SKM-1 treated with dmso at 0.1 percent for 144 hours (cell line): ENCODE measurements around the gene GRIN1.
"Not testable (repeated sequence)": the region's sequence is repeated elsewhere in the genome, so short reads cannot be mapped to it uniquely, and the experiment has no call there.

Experiments
- DNase-seq: peaks from one replicate; lab custom pipeline; 2025; ENCODE audit not compliant: unreplicated experiment; lab: John Stamatoyannopoulos, UW

GRIN1 gene

DNA sequence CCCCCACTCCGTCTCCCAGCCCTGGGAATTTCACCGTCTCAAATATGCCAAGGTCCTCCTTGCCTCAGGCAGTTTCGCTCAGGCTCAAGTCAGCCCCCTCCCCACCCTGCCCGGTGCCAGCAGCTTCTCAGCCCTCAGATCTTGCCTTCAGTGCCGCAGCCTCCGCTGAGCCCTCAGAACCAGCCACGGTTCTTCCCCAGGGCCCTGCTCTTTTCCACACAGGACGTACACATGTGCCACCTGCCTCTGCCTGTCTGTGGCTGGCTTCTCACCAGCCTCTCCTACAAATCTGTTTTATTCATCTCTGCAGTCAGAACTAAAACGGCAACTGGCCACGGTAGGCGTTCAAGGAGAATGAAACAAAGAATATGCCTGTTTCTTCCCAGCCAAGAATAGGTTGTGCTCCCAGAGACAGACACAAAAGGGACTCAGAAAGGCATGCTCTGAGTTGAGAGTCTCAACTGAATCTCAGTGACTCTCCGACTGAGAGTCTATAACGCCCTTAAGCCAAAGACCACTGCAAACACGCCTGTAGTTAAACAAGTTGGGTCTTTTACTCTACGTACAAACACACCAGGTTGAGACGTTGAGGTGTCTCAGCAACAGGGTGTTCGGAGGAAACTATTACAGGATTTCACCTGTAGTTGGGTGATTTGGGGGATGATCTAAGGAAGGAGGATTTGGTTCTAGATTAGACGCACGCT, 10.6 kb upstream of the GRIN1 start:
- DNase-seq: no peak

DNA sequence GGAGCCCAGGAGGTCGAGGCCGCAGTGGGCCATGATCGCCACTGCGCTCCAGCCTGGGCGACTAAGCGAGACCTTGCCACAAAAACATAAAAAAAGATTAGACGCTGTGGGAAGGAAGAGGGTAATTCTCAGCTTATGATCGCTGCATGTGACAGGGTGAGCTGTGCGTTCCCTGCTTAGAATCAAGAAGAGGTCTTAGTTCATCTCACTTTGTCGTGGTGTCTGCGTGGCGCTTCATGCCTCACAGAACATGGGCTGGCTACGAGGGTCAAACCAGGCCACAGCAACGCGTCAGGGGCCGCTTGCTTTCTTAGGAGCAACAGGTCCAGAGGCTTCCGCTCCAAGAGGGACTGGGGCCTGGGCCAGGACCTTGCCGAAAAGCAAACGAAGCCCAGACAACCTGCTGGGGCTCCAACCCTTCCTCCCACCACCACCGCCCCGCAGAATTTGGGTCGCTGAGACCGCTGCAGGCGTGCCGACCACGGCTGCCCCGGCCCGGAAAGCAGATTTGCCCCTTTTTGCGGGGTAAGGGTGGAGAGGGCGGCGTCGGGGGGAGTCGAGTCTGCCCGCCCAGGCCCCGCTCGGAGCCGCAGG, 10.0 kb upstream of the GRIN1 start:
- DNase-seq: no peak

DNA sequence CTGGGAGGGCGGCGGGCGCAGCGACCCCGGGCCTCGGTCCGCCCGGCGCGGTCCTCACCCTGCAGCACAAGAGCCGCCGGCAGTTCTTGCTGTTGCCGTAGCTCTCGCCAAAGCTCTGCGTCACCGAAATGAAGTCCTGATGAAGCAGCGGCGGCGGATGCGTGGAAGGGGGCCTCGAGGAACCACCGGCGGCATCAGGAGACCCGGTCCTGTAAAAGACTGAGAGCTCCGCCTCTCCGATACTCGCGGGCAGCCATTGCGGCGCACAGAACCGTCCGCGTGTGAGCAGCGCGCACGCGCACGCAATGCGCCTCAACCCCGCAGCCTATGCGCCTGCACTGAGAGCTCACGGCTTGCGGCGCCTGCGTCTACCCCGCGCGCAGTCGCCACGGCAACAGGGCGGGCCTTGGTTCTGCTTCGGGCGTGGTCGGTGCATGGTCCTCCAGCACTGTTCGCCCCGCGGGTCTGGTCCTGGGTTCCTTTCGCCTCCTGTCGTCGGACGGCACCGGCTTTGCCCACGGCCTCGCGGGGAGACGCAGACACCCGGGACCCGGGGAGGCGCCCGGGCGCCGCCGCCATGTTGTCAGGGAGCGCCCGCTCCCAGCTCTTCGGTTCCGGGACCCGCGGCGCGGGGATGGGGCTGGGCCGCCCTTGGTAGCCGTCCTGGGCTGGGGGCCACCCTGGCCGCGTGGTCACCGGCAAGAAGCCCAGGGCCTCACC, 9.3 kb upstream of the GRIN1 start:
- peak; percentile 93 for DNase-seq

DNA sequence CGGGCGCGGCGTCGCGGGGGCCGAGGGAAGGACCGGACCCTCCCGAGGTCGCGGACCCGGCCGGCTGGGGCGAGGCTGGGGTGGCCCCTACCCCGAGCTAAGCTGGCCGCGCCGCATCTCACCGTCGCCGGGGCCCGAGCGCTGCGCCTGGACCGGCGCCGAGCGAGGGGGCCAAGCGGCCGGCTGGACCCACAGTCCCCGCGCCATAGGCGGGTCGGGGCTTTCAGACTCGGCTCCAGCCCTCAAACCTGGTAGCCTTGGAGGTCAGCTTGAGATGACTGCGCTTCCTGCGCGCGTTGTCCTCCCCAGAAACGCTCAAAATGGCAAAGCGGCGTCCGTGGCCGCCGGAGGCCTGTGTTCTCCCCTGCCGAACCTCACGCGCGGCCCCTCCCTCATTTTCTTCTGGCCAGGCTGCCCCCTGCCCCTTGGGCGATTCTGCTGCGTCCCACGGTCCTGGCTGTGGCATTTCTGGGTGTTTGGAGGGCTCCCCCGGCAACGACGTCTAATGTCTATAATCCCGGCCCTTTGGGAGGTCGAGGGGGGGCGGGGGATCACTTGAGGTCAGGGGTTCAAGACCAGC, 8.7 kb upstream of the GRIN1 start:
- no peak for DNase-seq

DNA sequence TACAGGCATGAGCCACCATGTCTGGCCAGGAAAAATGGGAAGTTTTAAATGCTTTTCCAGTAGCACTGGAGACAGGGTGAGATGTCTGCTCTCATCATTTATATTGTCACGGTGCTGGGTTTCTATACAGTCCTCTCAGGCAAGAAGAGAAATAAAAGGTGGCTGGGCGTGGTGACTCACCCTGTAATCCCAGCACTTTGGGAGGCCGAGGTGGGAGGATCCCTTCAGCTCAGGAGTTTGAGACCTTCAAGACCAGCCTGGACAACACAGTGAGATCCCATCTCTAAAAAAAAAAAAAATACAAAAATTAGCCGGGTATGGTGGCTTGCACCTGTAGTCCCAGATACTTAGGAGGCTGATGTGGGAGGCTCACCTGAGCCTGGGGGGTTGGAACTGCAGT, 4.8 kb upstream of the GRIN1 start:
- DNase-seq: no peak

DNA sequence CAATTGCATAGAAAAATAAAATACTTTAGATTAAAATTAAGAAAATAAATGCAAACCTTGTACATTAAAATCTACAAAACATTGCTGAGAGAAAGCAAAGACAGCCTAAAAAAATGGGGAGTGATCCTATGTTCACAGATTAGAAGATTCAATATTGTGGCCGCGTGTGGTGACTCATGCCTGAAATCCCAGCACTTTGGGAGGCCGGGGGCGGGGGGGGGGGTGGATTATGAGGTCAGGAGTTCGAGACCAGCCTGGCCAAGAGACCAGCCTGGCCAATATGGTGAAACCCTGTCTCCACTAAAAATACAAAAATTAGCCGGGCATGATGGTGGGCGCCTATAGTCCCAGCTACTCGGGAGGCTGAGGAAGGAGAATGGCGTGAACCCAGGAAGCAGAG, 3.8 kb upstream of the GRIN1 start:
- DNase-seq: not testable (repeated sequence)

DNA sequence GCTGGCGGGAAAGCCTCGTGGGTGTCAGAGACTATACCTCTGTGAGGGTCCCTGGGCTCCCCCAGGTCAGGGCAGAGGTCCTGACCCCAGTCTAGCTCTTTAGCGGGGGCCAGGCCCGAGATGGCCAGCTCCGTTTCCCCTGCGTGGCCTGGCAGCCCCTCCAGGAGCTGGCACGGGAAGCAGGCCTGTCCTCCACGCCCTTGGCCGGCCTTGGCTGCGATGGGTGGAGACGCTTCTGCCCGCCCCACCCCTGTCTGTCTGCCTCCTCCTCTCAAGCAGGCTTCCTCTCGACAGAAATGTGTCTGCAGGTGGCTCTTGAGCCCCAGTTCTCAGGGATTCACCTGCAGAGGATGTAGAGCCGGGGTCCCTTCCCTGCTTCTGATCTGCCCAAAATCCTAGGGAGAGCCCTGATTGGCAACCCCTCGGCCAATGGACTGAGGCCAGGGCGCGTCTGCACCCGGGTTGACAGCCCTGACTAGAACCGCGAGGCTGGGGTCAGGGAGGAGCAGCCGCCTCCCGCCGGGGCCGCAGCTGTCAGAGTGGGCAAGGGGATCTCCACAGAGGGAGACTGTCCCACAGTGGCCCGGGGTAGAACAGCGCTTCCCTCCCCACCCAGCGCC, 2.6 kb upstream of the GRIN1 start:
- DNase-seq: no peak

DNA sequence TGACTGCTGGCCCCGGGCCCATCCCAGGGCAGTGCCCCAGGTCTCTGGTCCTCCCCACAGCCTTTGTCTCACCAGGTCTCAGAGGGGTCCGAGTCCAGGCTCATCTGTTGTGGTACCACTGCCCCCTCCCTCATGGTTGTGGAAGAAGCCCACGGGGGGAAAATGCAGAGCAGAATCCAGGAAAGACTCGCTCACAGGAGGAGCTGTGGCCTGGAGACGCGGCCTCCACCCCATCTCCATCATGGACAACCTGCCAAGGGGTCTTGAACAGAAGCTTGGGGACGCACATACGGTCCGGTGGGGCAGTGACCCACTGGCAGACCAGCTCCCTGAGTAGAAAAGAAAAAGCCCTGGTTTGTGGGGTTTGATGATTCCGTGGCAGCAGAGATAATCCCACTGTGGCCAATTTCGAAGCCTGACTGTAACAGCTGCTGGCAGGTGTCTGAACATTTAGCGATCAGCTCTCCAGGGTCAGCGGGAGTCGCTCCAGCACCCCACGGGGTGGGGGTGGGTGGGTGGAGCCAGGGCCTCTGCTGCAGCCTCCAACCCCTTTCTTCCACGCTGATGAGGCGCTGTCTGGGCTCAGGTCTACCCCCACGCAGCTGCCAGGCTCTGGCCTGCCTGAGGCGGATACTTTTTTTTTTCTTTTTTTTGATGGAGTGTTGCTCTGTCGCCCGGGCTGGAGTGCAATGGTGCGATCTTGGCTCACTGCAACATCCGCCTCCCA, 1.9 kb upstream of the GRIN1 start:
- DNase-seq: no peak

DNA sequence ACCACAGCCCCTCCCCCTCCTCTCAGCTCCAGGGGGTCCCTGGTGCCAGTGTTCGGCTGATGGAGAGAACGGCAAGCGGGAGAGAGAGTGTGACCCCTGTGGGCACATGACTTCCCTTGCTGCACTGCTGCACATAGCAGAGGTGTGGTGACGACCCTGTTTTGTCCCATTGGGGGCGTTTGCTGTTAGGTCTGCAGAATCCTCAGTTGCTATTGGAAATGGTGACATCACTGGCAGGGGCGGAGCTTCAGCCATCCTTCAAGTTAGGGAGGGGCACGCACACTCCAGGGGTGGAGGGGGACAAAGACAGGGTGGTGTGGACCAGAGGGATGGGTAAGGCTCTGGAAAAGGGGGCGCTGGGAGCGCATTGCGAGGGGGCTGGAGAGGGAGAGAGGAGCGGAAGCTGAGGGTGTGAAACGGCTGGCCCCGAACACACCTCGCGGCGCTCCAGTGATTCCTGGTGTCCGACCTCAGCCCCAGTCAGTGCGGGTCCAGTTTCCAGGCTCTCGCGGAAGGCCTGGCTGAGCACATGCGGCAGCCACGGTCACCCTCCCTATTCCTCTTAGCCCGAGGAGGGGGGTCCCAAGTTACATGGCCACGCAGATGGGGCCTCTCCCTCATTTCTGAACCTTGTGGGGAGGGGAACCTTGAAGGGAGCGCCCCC, 764 bp upstream of the GRIN1 start:
- DNase-seq: no peak

DNA sequence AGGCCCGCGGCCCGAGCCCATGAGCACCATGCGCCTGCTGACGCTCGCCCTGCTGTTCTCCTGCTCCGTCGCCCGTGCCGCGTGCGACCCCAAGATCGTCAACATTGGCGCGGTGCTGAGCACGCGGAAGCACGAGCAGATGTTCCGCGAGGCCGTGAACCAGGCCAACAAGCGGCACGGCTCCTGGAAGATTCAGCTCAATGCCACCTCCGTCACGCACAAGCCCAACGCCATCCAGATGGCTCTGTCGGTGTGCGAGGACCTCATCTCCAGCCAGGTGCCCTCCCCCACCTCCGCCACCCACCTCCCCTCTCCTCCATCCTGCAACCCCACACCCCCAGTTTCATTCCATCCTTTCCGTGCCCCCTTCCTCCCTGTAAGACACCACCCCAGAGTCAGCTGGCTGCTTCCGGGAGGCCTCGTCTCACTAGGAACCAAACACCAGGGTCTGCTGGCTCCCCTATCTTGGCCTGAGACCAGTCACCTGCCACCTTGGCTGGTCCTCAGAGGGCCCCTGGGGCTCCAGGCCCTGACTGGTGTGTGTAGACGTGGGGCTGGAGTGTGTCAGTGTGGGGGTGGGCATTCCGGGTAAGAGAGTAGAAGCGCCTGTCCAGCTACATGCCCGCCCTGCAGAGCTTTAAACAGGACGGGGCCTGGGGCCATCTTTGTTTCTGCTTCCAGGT, 655 bp downstream of the GRIN1 start:
- DNase-seq: no peak

DNA sequence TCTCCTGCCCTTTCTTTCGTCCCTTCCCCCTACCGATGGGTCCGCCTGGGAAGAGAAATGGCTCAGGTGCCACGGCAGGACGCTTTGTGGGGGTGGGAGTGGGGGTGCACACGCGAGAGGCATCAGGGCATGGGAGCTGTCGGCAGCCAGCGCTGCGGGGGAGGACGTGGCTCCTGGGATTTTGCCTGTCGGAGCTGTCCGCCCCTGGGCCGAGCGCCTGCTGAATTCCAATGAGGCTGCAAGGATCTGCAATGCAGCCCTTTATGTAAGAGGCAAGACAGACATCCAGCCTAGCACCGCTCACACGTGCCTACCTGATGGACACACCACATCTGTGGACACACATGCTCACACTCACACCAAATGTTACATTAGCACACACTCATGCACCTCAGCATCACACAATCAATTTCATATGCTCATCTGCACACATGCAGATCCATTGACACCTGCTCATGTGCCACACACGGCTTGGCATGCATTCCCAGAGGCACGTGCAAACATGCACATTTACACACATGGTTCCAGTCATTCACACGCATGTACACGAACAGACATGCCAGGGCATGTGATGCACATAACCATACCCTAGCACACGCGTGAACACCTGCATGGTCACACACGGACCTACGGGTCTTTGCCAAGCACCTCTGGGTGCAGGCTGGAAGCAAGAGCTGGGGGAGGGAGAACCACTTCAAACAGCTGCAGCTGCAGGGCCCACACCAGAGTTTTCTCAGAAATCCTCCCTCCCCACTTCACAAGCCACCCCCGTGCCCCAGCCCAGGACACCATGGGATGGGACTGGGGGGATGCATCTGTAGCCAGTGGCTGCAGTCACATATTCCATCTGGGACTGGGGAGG, 1.4 kb downstream of the GRIN1 start:
- no peak for DNase-seq

DNA sequence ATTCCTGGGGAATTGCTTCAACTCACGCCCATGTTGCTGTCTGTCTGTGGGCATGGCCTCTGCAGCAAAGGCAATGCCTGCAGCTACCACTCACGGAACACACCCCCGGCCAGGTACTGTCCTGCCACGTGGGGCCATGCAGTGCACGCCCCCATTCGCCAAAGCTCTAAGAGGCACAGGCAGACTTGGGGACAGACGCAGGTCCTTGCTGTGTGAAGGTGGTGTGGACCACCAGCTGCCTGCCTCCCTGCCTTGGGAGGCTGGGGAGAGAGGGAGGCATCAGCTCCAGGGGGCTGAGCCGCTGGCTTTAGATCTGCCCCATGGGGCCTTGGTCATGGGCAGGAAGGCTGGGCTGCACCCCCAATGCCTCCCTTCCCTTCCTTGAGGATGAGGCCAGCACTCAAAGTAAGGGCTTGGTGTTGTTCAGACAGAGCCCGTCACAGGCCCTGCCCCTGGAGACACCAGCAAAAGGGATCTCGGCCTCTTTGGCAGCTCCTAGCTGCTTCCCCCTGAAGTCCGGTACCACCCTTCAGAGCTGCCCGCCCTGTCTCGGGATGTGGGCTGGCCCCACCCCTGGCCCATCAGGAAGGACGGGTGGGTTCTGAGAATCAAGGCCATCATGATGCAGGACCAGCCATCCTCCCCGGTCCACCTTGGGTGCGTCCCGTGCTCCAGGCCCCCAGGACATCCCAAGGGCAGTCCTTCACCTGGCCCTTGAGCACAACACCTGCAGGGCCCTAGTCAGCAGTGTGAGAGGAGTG, 2.3 kb downstream of the GRIN1 start:
- no peak for DNase-seq

DNA sequence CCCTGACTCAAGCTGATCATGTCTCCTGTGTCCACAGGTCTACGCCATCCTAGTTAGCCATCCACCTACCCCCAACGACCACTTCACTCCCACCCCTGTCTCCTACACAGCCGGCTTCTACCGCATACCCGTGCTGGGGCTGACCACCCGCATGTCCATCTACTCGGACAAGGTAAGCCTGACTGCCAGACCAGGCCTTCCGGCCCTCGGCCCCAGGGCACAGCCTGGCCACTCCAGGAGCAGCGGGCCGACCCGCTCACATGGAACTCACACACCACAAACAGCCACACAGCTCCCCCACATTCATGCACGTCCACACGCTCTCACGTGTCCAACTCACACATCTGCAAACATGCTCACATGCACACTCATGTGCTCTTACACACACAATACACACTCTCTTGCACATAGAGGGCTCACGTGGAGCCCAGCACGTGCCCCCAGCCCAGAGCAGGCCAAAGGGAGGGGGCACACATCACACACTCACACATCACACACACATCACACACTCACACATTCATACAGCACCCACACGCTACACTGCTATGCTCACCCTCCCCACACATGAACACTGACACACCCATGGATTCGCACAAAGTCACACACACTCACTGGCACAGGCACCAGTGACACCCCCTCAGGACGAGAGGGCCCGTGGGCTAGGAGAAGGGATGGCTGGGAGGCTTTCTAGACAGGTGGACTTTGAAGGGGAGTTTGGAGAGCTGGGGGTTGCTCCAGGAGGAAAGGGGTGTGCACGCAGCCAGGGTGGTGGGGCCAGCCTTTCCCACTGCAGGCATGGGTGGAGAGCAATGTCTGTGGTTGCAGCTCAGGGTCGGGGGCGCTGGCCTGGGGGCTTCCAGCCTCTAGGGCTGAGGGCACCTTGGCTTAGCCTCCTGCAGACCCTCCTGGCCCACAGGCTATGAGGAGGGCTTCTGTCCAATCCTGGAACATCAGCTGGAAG, 3.3 kb downstream of the GRIN1 start:
- DNase-seq: no peak

DNA sequence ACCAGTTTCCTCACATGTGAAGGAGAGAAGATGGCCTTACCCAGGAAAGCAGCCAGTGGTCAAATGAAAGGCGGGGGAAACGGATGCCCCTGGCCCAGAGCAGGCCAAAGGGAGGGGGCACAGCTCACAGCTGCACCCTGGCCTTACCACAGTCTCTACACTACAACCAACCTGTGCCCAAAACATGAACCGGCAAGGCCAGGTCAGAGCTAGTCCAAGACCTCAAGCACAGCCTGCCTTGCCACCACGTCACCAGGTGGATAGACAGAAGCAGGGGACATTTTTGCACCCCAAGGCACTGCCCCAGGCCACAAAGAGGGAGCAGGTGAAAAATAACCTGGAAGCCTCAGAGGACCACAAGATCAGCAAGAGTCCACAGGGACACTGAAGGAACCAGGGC, 4.5 kb downstream of the GRIN1 start:
- no peak for DNase-seq

DNA sequence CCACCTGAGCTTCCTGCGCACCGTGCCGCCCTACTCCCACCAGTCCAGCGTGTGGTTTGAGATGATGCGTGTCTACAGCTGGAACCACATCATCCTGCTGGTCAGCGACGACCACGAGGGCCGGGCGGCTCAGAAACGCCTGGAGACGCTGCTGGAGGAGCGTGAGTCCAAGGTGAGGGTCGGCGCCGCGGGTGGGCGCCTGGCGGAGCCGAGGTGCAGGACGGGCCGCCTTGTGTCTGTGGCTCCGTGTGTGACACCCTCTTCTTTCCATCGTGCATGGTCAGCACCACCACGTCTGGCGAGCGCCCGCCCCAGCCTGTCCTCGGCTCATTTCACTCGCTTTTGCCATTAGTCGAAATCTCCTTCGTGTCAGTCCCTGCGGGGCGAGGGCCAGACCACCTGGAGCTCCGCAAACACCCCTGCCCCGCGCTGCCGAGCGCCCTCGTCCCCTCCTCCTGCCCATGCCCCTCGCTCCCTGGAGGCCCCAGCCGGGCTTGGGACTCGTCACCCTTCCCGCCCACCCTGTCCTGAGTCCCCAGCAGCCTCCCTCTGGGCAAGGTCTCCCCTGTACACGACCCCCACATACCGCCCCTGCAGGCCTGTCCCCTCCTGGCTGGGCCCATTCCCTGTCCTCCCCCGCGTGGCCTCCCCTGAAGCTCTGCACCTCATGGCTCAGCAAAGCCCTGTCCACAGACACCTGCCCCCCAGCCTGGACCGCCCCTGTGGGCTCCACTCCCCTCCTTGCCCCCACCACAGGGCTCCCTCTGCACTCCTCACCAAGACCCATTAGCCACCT, 7.0 kb downstream of the GRIN1 start:
- no peak for DNase-seq

DNA sequence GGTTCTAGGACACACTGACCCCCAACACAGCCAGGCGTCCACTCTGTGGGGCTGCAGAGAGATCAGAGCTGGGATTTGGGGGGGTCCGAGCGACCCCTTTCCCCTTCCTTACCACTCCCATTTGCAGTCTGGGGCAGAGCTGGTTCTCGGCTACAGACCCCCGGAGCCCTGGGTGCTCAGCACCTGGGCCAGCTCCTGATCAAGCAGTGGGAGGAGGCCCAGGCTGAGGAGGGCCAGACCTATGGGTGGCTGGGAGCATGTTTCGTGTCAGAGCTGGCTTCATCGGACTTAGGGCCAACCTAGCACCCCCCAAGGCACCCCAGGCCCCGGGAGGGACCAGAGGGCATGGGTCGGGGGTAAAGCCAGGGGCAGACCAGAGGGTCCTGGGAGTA, 7.6 kb downstream of the GRIN1 start:
- DNase-seq: no peak
